Measurements from ENCODE around the gene MEIS2. TPM values are rescaled to one million over a fixed set of nuclear protein-coding genes. Genes with fewer than 3 reads are reported as not detected.

The MEIS2 gene
- polyA plus RNA-seq, 1 donor from 2014 or later: 825 TPM

- H3K4me2 ChIP-seq (ENCODE audit: low read length): no peak overlapping the region
- no peaks in the 10 kb centered on the region for H3K9me2 ChIP-seq (ENCODE audit: insufficient read depth, low read length)
- H3K27me3 ChIP-seq (ENCODE audit: insufficient read depth, low read depth, low read length): peaks cover 64% of the 10 kb centered on the region
- H3K9ac ChIP-seq (ENCODE audit: low read length): no peak overlapping the region
- H3K9me3 ChIP-seq (ENCODE audit: low read length): no peaks in the 10 kb centered on the region
- H3K4me3 ChIP-seq (ENCODE audit: low read length): peak overlapping the region; percentile 55
- TF ChIP-seq RAD21 (conservative IDR thresholded peaks at IDR 0.05): no peak
- TF ChIP-seq EZH2 (IDR thresholded peaks at IDR 0.05; ENCODE audit: borderline replicate concordance, insufficient read depth, low read length, poor library complexity, severe bottlenecking): no peak
- no peak for TF ChIP-seq TAF1 (IDR thresholded peaks at IDR 0.05; ENCODE audit: low read depth)
- no peak for TF ChIP-seq POLR2AphosphoS5 (IDR thresholded peaks at IDR 0.05)
- no peak for TF ChIP-seq SMC3 (conservative IDR thresholded peaks at IDR 0.05; ENCODE audit: poor library complexity)
- TF ChIP-seq EP300 (conservative IDR thresholded peaks at IDR 0.05; ENCODE audit: poor library complexity, severe bottlenecking): no peak
- TF ChIP-seq REST (IDR thresholded peaks at IDR 0.05; ENCODE audit: borderline replicate concordance): no peak
- TF ChIP-seq MXI1 (conservative IDR thresholded peaks at IDR 0.05; ENCODE audit: poor library complexity, severe bottlenecking): no peak
- no peak for TF ChIP-seq CTCF (IDR thresholded peaks at IDR 0.05; ENCODE audit: poor library complexity, severe bottlenecking)
- no peaks in the 10 kb centered on the region for H4K20me1 ChIP-seq (ENCODE audit: insufficient read depth)
- no peak overlapping the region for H3K27ac ChIP-seq (ENCODE audit: low read length)
- H2AFZ ChIP-seq (ENCODE audit: low read depth, low read length): no peak overlapping the region
- H3F3A ChIP-seq (ENCODE audit: insufficient read depth, low read length, poor library complexity, severe bottlenecking): no peaks in the 10 kb centered on the region
- H3K79me2 ChIP-seq (replicated peaks; ENCODE audit: insufficient read depth, low read length): no peaks in the 10 kb centered on the region
- no peaks in the 10 kb centered on the region for H3K36me3 ChIP-seq (ENCODE audit: insufficient read depth, low read length)
Measured at GRCh38 chr15:36879568-36880222, 220.7 kb downstream of the MEIS2 start.

- Histone ChIP-seq H3K36me3 (ENCODE audit: insufficient read depth, low read length) (no peaks in the 10 kb centered on the region), H4K20me1 (ENCODE audit: insufficient read depth) (no peaks in the 10 kb centered on the region), H2AFZ (ENCODE audit: low read depth, low read length) (no peak overlapping the region), H3K4me3 (ENCODE audit: low read length) (no peak overlapping the region), H3K4me2 (ENCODE audit: low read length) (no peak overlapping the region), H3K9me2 (ENCODE audit: insufficient read depth, low read length) (no peaks in the 10 kb centered on the region), H3K9me3 (ENCODE audit: low read length) (no peaks in the 10 kb centered on the region), H3K79me2 (replicated peaks; ENCODE audit: insufficient read depth, low read length) (no peaks in the 10 kb centered on the region), H3F3A (ENCODE audit: insufficient read depth, low read length, poor library complexity, severe bottlenecking) (no peaks in the 10 kb centered on the region), H3K27me3 (ENCODE audit: insufficient read depth, low read depth, low read length) (peaks cover 64% of the 10 kb centered on the region), H3K9ac (ENCODE audit: low read length) (no peak overlapping the region), H3K27ac (ENCODE audit: low read length) (no peak overlapping the region)
- TF ChIP-seq POLR2AphosphoS5 (IDR thresholded peaks at IDR 0.05) (peak; percentile 9), RAD21 (conservative IDR thresholded peaks at IDR 0.05) (no peak)
Measured at GRCh38 chr15:36878684-36879262, 221.6 kb downstream of the MEIS2 start.
